Endothelial cell of coronary artery (primary cell): ENCODE measurements around the gene FRG2. TPM values are rescaled to one million over a fixed set of nuclear protein-coding genes. Genes with fewer than 3 reads are reported as not detected.

Source experiments
- total RNA-seq: library from RNA; depleted of rRNA; stranded (reverse); fragments of >200 nt; gene quantifications from 2 replicates; pipeline ENCODE4 v1.2.3, GENCODE V29; 2014

FRG2 gene
- not detected in 2 replicates for total RNA-seq

GRCh38 chr4:190027156-190027555 lies at the start of gene FRG2:
FRG2 (minus strand) TSS chr4:190027256; CDS start chr4:190027204, 52 bp downstream.

DNA sequence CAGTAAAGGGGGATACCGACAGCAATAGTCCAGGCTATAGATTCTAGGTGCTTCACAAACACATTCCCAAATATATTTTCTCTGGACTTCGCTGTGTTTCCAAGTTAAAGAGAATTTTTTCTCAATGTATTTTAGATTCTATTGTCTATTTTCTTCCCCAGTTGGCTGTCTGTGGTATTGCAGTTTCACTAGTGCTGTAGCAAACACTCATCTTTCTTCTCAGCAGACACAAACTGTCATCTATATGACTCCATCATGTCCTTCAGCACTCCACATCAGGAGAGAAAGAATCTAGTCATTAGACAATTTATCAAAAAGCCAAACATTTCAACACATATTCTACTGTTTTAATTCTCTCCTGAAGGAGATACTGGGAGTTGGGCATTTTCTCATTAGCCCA lies 37.3 kb upstream of the FRG2 start, which contains the start of gene DBET:
TSS of gene DBET (plus strand) at position 161 of the 400 bp plus-strand sequence.

Other genes with a start within 250 kb of the FRG2 start
- 25.9 and 33.1 TPM in 2 replicates for gene FRG1, start 86.4 kb downstream of the FRG2 start, total RNA-seq
- gene DBET, start 37.2 kb upstream of the FRG2 start, total RNA-seq, result not detected in 2 replicates
- not detected in 2 replicates for gene DUX4, start 146.5 kb upstream of the FRG2 start, total RNA-seq